ENCODE results near the gene ARHGDIG. TPM values are rescaled to one million over a fixed set of nuclear protein-coding genes. Genes with fewer than 3 reads are reported as not detected.
A peak's percentile ranks its signal among the peaks of the same experiment; 100 is the strongest.
"Not testable (repeated sequence)": the region's sequence is repeated elsewhere in the genome, so short reads cannot be mapped to it uniquely, and the experiment has no call there.

The ARHGDIG gene
- total RNA-seq, 1 donor from 2014 or later: not detected

GRCh38 chr16:325375-326145 is 45.2 kb downstream of the ARHGDIG start:
- Histone ChIP-seq H2AFZ (replicated peaks) (no peak overlapping the region), H3K4me2 (no peak overlapping the region), H4K20me1 (ENCODE audit: low read depth) (peaks cover 77% of the 10 kb centered on the region), H3K36me3 (no peaks in the 10 kb centered on the region), H3F3A (ENCODE audit: low read depth) (no peaks in the 10 kb centered on the region), H3K9ac (no peak overlapping the region), H3K4me3 (no peak overlapping the region), H3K79me2 (ENCODE audit: low read depth) (peaks cover 77% of the 10 kb centered on the region), H3K27me3 (no peaks in the 10 kb centered on the region), H3K4me1 (peaks cover 5% of the 10 kb centered on the region), H3K27ac (no peak overlapping the region), H3K9me3 (ENCODE audit: low read depth) (no peaks in the 10 kb centered on the region)
- Mint-ChIP-seq H3K9me3 (no peaks in the 10 kb centered on the region), H3K4me3 (no peak overlapping the region), H3K27me3 (ENCODE audit: insufficient read depth, low read depth) (no peaks in the 10 kb centered on the region), H3K36me3 (no peaks in the 10 kb centered on the region), H3K27ac (no peak overlapping the region), H3K4me1 (peaks cover 9% of the 10 kb centered on the region)
- no peak for TF ChIP-seq EZH2phosphoT487 (IDR thresholded peaks at IDR 0.05)
- TF ChIP-seq, protein P1, sequence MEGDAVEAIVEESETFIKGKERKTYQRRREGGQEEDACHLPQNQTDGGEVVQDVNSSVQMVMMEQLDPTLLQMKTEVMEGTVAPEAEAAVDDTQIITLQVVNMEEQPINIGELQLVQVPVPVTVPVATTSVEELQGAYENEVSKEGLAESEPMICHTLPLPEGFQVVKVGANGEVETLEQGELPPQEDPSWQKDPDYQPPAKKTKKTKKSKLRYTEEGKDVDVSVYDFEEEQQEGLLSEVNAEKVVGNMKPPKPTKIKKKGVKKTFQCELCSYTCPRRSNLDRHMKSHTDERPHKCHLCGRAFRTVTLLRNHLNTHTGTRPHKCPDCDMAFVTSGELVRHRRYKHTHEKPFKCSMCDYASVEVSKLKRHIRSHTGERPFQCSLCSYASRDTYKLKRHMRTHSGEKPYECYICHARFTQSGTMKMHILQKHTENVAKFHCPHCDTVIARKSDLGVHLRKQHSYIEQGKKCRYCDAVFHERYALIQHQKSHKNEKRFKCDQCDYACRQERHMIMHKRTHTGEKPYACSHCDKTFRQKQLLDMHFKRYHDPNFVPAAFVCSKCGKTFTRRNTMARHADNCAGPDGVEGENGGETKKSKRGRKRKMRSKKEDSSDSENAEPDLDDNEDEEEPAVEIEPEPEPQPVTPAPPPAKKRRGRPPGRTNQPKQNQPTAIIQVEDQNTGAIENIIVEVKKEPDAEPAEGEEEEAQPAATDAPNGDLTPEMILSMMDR (IDR thresholded peaks at IDR 0.05): no peak
- no peak for TF ChIP-seq EZH2 (IDR thresholded peaks at IDR 0.05)
- no peak for DNase-seq (ENCODE audit: low spot score)

DNA sequence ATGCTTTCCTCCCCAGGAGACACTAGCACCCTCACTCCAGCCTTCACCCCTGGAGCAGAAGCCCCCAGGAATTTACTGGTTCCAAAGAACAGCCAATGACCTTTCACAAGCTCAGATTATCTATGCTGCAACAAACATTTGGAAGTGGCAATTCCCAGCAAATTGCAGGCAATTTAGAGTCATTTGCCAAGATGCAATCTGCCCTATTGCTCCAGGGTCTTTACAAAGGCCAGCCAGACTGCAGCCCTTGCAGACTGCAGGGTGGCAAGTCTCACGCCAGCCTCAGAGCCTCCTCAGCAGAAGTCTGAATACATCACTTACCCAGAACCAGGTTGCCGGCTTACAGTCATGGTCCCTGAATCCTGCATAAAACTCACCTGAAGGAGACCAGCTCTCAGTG is 50.4 kb downstream of the ARHGDIG start:
- no peak overlapping the region for H3K27ac ChIP-seq
- no peaks in the 10 kb centered on the region for H3K9me3 Mint-ChIP-seq
- peak overlapping the region; percentile 50 for H3K27ac Mint-ChIP-seq
- no peak overlapping the region for H3K4me3 Mint-ChIP-seq
- no peak overlapping the region for H3K9ac ChIP-seq
- H3K9me3 ChIP-seq (ENCODE audit: low read depth): no peaks in the 10 kb centered on the region
- H3K4me1 Mint-ChIP-seq: peaks cover 29% of the 10 kb centered on the region
- H3K27me3 ChIP-seq: no peaks in the 10 kb centered on the region
- H3K4me3 ChIP-seq: no peak overlapping the region
- no peak for DNase-seq (ENCODE audit: low spot score)
- H3F3A ChIP-seq (ENCODE audit: low read depth): peaks cover 17% of the 10 kb centered on the region
- peaks cover 2% of the 10 kb centered on the region for H3K27me3 Mint-ChIP-seq (ENCODE audit: insufficient read depth, low read depth)
- H2AFZ ChIP-seq (replicated peaks): no peak overlapping the region
- no peaks in the 10 kb centered on the region for H3K36me3 Mint-ChIP-seq
- H3K36me3 ChIP-seq: no peaks in the 10 kb centered on the region
- peaks cover 3% of the 10 kb centered on the region for H3K4me1 ChIP-seq
- TF ChIP-seq EZH2 (IDR thresholded peaks at IDR 0.05) (no peak), EZH2phosphoT487 (IDR thresholded peaks at IDR 0.05) (no peak)
- TF ChIP-seq, protein P1 (IDR thresholded peaks at IDR 0.05): no peak
- H3K79me2 ChIP-seq (ENCODE audit: low read depth): peaks cover 93% of the 10 kb centered on the region
- H3K4me2 ChIP-seq: no peak overlapping the region
- H4K20me1 ChIP-seq (ENCODE audit: low read depth): peaks cover 56% of the 10 kb centered on the region

GRCh38 chr16:331181-331814 is 50.9 kb downstream of the ARHGDIG start:
- Mint-ChIP-seq H3K27ac (peak overlapping the region; percentile 50), H3K4me1 (peaks cover 29% of the 10 kb centered on the region)
- H3K4me1 ChIP-seq; H3K4me2 ChIP-seq; H3K36me3 ChIP-seq; H3K27ac ChIP-seq; H3K36me3 Mint-ChIP-seq; H3K4me3 Mint-ChIP-seq; H3K9me3 Mint-ChIP-seq; H3K27me3 ChIP-seq; H3K9ac ChIP-seq; H2AFZ ChIP-seq (replicated peaks); DNase-seq (ENCODE audit: low spot score); H3K9me3 ChIP-seq (ENCODE audit: low read depth); H3K4me3 ChIP-seq; H3K27me3 Mint-ChIP-seq (ENCODE audit: insufficient read depth, low read depth): not testable (repeated sequence)
- Histone ChIP-seq H4K20me1 (ENCODE audit: low read depth) (peaks cover 50% of the 10 kb centered on the region), H3K79me2 (ENCODE audit: low read depth) (peaks cover 94% of the 10 kb centered on the region), H3F3A (ENCODE audit: low read depth) (peaks cover 17% of the 10 kb centered on the region)

Other genes starting within 250 kb of the ARHGDIG start
- gene POLR3K, start 227.0 kb upstream of the ARHGDIG start, total RNA-seq (ENCODE audit: low replicate concordance): 9.2 and 11.0 TPM in 2 replicates
- 43.6 and 49.8 TPM in 2 replicates for gene SNRNP25, start 226.8 kb upstream of the ARHGDIG start, total RNA-seq (ENCODE audit: low replicate concordance)
- 11.0 and 24.4 TPM in 2 replicates for gene RHBDF1, start 208.0 kb upstream of the ARHGDIG start, total RNA-seq (ENCODE audit: low replicate concordance)
- gene MPG, start 202.4 kb upstream of the ARHGDIG start, total RNA-seq (ENCODE audit: low replicate concordance): 21.2 and 63.4 TPM in 2 replicates
- 7.6 and 14.8 TPM in 2 replicates for gene NPRL3, start 141.9 kb upstream of the ARHGDIG start, total RNA-seq (ENCODE audit: low replicate concordance)
- gene HBZ, start 127.9 kb upstream of the ARHGDIG start, total RNA-seq (ENCODE audit: low replicate concordance): not detected in 2 replicates
- not detected in 2 replicates for gene HBM, start 114.6 kb upstream of the ARHGDIG start, total RNA-seq (ENCODE audit: low replicate concordance)
- gene HBA2, start 107.7 kb upstream of the ARHGDIG start, total RNA-seq (ENCODE audit: low replicate concordance): not detected in 2 replicates
- not detected in 2 replicates for gene HBA1, start 103.9 kb upstream of the ARHGDIG start, total RNA-seq (ENCODE audit: low replicate concordance)
- gene HBQ1, start 100.1 kb upstream of the ARHGDIG start, total RNA-seq (ENCODE audit: low replicate concordance): 3.8 TPM in 1 of 2 replicates, not detected in the other
- 198 and 231 TPM in 2 replicates for gene LUC7L, start 51.1 kb upstream of the ARHGDIG start, total RNA-seq (ENCODE audit: low replicate concordance)
- gene FAM234A, start 45.8 kb upstream of the ARHGDIG start, total RNA-seq (ENCODE audit: low replicate concordance): 115 and 159 TPM in 2 replicates
- 0.52 and 0.96 TPM in 2 replicates for gene RGS11, start 4.6 kb upstream of the ARHGDIG start, total RNA-seq (ENCODE audit: low replicate concordance)
- 0.53 TPM in 1 of 2 replicates, not detected in the other for gene PDIA2, start 2.6 kb downstream of the ARHGDIG start, total RNA-seq (ENCODE audit: low replicate concordance)
- 19.6 and 35.4 TPM in 2 replicates for gene AXIN1, start 72.1 kb downstream of the ARHGDIG start, total RNA-seq (ENCODE audit: low replicate concordance)
- 82.2 and 138 TPM in 2 replicates for gene MRPL28, start 89.9 kb downstream of the ARHGDIG start, total RNA-seq (ENCODE audit: low replicate concordance)
- 16.7 and 49.5 TPM in 2 replicates for gene PGAP6, start 101.4 kb downstream of the ARHGDIG start, total RNA-seq (ENCODE audit: low replicate concordance)
- gene NME4, start 116.6 kb downstream of the ARHGDIG start, total RNA-seq (ENCODE audit: low replicate concordance): 93.3 and 236 TPM in 2 replicates
- gene DECR2, start 121.3 kb downstream of the ARHGDIG start, total RNA-seq (ENCODE audit: low replicate concordance): 7.1 and 24.3 TPM in 2 replicates
- gene RAB11FIP3, start 145.1 kb downstream of the ARHGDIG start, total RNA-seq (ENCODE audit: low replicate concordance): 15.5 and 45.2 TPM in 2 replicates
- gene CAPN15, start 247.1 kb downstream of the ARHGDIG start, total RNA-seq (ENCODE audit: low replicate concordance): 6.8 and 41.0 TPM in 2 replicates